GM18505 (cell line): ENCODE results near the gene NUP35.

Experiments used
- ATAC-seq: cut with Tn5 transposase; IDR thresholded peaks from one replicate; pipeline ENCODE4 v1.9.1; 2021; ENCODE audit not compliant: unreplicated experiment
- POLR2A ChIP-seq: IDR thresholded peaks from 4 replicates; pipeline ENCODE4 v1.6.1; 2011; ENCODE audit warnings: borderline replicate concordance; ENCODE audit not compliant: insufficient read depth, insufficient read length; ENCODE audit errors: extremely low read depth

NUP35 gene, protein sequence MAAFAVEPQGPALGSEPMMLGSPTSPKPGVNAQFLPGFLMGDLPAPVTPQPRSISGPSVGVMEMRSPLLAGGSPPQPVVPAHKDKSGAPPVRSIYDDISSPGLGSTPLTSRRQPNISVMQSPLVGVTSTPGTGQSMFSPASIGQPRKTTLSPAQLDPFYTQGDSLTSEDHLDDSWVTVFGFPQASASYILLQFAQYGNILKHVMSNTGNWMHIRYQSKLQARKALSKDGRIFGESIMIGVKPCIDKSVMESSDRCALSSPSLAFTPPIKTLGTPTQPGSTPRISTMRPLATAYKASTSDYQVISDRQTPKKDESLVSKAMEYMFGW

DNA sequence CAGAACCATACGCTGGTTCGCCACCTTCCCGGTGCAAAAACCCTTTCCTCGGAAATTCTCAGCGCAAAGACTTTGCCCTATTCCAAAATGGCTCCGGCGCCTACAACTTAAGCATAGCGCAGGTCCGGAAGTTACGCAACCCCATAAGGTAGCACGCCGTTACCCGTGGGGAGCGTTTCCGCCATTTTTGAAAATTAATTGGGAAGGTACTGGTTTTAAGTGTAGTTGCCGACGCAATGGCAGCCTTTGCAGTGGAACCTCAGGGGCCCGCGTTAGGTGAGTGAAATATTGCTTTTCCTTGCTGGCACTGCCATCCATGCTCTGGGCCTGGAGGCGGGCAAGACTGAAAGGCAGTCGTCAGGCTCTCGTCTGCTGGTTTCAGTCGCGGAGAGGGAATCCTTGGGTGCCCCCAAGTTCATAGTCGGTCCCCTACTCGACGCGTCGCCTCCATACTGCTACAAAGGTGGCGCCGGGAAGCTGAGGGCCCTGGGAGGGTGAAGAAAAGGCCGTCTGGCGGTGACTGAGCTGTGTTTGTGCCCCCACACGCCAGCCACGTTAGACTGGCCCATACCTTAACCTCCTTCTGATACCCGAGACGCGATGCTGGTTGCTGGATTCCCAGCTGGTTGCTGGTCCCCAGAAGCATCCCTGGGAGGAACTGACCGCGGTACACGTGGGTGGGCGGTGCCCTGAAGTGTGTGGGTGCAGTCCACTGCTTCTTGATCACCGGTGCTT is at the start of gene NUP35:
NUP35 (plus strand) TSS at position 222 of the 735 bp plus-strand sequence; CDS start at position 237, 15 bp downstream.
- peak; percentile 86 for ATAC-seq
- TF ChIP-seq POLR2A: peak; percentile 78

DNA sequence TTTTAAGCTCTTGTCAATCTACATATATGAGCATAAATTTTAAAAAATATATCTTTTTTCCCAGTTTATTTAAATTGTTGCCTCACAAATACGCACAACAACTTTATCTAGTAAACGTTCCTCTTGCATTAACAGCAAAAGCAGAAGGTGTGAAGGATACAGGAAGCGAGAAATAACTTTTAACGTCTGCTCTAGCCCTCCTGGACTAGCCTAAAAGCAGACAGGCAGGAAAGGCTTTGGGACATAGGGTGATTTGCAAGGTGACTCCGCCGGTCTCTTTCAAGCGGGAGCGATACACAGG is 46.1 kb upstream of the NUP35 start:
- no peak for TF ChIP-seq POLR2A
- ATAC-seq: no peak

DNA sequence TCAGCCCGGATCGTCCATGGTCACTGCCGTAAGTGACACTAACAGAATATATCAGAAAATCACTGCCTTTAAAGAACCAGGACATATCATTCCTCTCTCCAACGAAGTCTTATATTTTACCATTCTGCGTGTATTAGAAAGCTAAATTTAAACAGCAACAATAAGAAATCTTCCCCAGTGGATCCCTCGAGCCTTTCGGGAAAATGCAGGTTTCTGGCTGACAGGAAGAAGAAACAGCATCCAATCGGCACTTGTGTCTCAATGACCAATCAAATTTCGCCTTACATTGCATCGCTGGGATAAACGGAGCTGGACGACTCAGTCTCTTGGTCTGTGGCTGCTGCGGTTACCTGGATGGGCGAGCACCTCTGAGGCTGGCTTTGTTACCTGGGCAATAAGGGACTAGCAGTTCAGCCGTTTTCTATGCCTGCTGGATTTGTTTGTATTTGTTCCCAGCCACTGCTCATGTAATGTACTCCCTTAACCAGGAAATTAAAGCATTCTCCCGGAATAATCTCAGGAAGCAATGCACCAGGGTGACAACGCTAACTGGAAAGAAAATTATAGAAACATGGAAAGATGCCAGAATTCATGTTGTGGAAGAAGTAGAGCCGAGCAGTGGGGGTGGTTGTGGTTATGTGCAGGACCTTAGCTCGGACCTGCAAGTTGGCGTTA is 45.6 kb upstream of the NUP35 start, which contains the start of gene DUSP19:
DUSP19 (plus strand) TSS at position 284 of the 675 bp plus-strand sequence; CDS start at position 471, 187 bp downstream.
- ATAC-seq: peak; percentile 95
- TF ChIP-seq POLR2A: peak; percentile 79

DNA sequence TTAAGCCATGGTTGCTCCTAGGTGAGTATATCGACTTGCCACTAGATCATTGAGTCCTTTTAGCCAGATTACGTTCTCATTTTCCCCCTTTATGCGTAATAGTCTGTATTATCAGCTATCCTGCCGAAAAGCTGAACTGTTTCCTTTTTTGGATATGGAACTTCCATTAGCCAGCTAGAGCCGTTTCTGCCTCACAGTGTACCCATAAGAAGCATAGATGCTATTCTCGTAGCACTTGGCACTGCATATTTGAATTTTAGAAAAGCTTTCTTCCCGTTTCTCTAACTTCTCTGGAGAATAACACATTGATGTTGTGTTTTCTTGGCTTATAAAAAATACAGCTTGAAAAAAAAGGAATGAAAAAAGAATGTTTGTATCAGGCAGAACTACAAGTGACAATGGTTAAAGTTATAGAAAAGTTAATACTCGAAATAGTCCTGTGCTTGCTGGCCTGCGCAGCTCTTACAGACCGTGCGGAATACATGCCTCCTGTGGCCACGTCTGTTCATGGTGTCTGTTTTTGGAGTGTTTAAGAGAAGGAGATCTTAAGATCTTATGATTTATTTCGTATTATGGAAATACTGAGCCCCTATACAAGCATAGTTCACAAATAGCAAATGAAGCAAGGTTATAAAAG is 45.0 kb upstream of the NUP35 start:
- TF ChIP-seq POLR2A: no peak
- peak; percentile 24 for ATAC-seq

DNA sequence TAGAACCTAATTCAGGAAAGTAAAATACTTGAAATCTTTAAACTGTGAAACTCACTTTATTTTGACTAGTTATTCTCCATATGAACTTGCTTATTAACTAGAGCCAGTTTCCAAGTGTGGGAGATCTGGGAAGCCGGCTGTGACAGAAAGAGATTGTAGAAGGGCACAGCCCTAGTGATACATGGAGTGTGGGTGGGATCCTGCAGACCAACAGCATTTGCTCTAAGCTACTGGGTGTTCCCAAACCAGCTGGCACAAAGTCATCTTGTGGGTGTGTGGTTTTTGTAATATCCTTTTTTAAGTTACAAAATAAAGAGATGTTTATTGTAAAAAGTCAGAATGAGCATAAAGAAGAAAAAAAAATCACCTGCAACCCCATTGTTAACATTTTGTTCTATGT is 42.3 kb upstream of the NUP35 start:
- no peak for TF ChIP-seq POLR2A
- no peak for ATAC-seq

DNA sequence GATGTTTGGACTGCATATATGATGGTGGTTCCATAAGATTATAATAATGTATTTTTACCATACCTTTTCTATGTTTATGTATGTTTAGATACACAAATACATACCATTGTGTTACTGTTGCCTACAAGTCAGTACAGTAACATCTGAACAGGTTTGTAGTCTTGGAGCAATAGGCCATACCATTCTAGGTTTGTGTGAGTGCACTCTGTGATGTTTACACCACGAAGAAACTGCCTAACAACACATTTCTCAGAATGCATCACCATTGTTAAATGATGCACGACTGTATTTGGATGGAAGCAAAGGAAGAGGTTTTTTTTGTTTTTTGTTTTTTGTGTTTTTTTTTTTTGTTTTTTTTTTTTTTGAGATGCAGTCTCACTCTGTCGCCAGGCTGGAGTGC is 36.2 kb upstream of the NUP35 start:
- ATAC-seq: no peak
- no peak for TF ChIP-seq POLR2A

DNA sequence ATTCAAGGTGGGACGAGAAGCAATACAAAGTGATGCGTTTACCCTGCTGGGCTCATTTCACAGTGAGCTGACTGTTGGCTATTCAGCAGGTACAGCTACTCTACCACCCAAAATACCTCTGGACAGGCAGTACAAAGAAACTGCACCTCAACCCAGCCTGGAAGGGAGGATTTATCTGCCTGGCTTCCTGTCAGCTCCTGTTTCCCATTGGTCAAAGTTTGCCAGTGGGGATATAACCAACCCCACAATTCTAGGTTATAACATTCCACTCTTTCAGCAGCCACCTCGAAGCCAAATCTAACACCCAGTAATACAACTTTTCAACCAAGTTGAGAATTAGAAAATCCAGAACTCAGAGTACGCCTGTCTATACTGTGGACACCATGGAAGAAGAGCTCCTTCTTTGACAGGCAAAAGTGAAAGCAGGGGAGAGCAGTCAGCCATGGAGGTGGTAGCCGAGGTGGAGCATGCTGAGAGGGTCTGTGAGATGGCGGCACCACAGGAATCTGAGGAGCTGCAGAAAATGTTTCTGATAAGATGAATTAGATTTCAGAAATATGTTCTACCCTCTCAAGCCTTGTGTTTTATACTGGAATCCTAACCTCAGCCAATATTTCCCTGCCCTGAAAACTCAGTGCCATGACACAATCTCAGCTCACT is 34.9 kb upstream of the NUP35 start:
- TF ChIP-seq POLR2A: no peak
- ATAC-seq: peak; percentile 40

DNA sequence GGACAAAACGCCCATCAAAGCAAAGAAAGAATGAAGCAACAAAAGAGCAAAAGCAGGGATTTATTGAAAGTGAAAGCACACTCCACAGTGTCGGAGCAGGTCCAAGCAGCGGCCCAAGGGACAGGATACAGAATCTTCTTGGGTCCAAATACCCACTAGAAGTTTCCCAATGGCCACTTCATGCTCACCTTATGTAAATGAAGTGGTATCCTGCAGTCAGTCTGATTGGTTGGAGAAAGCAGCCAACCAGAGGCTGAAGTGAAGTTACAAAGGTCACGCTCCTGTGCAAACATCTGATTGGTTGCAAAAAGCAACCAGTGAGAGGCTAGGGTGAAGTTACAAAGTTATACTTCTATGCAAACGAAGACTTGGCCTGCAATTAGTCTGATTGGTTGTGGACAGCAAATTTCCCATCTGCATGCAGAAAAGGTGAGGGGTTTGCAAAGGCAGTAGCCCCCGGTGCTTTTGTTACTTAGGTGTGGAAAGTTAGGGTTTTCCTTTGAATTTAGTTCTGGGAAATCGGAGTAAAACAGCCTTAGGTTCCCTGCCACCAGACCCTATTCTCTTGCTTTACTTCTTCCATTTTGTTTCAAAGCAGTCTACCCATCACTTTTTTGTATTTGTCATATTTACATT is 32.8 kb upstream of the NUP35 start:
- no peak for TF ChIP-seq POLR2A
- ATAC-seq: no peak

DNA sequence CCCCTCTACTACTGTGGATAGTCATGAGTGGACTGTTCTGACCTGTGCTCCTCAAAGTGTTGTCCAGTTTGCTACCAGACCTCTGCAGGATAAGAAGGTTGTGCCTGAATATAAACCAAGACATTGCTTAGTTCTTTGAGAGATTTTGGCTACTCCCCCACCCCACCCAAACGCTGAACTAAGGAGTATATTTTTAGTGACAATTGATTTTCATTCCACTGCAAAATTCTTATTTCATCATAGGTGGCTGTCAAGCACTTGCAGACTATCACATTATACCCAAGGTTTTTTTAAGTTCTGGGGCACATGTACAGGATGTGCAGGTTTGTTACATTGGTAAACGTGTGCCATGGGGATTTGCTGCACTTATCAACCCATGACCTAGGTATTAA is 32.3 kb upstream of the NUP35 start:
- TF ChIP-seq POLR2A: no peak
- ATAC-seq: no peak

DNA sequence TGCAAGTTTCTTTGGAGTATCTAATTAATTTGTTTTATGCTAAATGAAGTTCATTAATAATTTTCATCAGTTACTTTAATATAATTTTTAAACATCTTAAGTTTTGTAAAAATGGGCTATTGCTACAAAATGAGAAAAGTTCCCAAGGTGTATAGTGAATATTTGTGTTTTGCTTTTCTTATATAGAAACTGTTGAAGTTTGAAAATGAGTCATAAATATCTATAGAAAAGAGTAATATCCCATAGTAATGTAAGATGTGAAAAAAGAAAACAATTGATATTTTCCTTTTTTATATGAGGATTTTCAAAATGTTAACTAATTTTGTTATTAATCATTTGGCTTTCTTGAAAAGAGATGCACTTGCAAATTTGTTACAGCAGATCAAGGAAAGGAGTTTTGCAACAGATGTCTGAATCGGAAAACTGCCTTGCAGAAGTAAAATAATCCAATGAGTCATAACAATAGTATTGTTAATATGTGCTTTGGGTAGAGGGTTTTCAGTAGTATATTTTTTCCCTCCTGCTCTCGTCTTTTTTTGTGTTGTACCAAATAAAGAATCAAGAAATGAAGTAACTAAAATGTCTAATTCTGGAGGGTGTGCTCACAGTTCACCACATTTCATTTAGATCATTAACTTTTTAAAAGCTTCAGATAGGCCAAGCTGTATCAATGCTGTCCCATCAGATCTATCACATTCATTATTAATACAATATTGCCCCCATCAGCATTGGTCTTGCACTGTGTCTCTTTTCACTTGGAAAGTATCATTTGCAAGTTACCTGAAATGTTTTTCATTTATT is 30.2 kb upstream of the NUP35 start:
- peak; percentile 79 for ATAC-seq
- no peak for TF ChIP-seq POLR2A

DNA sequence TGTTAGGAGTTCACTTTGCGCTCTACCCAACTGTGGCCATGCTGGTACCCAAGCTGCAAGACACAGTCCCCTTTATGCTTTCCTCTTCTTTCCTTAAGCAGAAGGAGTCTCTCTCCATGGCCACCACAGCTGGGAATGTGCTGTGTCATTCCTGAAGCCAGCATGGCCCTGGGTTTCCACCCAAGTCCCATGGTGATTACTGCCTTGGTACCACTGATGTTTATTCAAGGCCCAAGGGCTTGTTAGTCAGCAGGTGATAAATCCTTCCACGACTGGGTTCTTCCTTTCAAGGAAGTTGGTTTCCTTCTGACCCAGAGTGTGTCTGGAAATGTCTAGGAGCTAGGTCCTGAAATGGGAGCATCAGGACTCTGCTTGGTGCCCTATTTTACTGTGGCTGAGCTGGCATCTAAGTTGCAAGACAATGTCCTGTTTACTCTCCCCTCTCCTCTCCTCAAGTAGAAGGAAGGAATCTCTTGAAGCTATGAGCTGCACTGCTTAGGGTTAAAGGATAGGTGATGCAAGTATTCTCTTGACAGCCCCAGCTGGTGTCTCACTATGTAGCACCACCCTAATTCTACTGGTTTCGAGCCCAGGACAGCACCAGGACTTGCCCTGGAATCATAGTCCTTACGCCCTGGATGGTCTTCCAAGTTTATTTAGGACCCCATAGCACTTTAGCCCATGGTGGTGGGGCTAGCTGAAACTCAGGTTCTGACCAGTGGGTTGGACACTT is 18.7 kb upstream of the NUP35 start:
- no peak for ATAC-seq
- TF ChIP-seq POLR2A: no peak
